ENCODE data around the gene ZNF234.
"Not testable (repeated sequence)": the region's sequence is repeated elsewhere in the genome, so short reads cannot be mapped to it uniquely, and the experiment has no call there.

ZNF234 gene

DNA sequence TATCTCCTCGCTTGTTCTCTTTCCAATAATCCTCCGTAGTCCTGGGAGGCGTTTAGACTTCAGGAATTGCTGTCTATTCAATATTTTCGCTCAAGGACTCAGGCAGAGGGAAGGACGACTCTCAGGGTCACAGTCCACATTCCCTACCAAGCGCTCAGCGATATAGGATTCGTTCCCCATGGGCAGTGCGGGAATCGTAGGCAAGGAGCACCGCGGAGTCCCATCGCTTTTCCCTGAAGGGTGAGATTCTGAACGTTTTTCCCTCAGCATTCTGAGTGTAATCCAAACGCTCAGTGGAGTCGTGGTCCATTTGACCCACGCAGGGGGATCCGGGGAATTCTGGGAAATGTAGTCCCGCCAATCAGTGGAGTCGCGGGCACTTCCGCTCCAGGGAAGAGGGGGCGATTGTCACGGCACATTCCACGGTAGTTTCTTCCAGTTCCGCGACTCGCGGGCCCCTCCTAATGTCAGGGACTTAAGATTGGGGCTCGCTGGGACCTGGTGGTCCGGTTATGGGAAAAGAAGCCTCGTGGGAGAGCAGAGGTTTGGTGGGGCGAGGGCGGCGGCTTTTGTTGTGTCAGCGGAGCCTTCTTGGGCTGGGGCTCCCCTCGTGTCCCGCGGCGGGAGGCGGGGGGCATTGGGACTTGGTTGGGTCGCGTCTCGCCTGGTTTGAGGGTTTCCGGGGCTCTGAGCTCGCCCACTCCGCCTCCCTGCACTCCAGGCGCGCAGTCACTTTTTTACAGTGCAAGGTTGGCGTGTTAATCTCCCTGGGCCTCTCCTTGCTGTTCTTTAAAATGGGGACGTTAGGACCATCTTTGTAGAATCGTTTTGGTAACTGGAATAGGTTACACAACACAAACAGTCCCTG is at the start of gene ZNF234:
Gene ZNF234, plus strand, starts transcription at position 364 of the 868 bp plus-strand sequence. CDS start 3,079 bp downstream, outside the sequence.
- DNase-seq (ENCODE audit: low read depth), result peak; percentile 46

DNA sequence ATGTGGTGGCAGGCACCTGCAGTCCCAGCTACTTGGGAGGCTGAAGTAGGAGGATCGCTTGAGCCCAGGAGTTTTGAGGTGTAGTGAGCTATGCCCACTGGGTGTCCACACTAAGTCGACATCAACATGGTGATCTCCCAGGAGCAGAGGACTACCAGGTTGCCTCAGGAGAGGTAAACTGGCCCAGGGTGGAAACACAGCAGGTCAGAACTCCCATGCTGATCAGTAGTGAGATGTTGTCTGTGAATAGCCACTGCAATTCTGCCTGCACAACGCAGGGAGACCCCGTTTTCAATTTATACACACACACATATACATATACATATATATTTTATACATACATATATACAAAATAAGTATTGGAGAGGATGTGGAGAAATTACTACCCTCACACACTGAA is 49.2 kb upstream of the ZNF234 start:
- DNase-seq (ENCODE audit: low read depth), result no peak

DNA sequence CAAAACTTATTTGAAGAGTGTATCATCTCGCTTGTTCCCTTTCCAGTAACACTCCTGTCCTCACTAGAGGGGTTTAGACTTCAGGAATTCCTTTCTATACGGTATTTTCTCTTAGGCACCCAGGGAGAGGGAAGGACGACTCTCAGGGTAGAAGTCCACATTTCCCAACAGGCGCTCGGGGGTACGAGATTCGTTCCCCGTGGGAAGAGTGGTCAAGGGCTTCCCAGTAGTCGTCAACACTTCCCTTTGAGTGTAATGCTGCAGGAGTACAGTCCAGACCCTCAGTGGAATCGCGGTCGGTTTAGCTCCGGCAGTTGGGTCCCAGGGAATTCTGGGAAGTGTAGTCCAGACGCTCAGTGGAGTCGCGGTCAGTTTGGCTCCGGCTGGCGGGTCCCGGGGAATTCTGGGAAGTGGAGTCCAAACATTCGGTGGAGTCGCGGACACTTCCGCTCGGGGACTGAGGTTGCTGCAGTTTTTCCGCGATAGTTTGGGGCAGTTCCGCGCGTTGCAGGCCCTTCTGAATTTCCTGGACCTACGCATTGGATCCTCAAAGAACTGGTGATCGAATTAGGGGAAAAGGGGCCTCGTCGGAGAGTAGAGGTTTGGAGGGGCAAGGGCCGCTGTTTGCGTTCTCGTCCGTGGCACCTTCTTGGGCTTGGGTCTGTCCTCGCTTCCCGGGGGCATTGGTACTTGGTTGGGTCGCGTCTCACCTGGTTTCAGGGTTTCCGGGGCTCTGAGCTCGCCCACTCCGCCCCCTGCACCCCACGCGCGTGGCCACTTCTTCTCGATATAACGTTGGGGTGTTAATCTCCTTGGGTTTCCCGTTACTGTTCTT is 47.2 kb upstream of the ZNF234 start, which contains the start of gene ZNF224:
Gene ZNF224, plus strand, starts transcription at position 431 of the 835 bp plus-strand sequence. CDS start 3,513 bp downstream, outside the sequence.
- peak; percentile 65 for DNase-seq (ENCODE audit: low read depth)

DNA sequence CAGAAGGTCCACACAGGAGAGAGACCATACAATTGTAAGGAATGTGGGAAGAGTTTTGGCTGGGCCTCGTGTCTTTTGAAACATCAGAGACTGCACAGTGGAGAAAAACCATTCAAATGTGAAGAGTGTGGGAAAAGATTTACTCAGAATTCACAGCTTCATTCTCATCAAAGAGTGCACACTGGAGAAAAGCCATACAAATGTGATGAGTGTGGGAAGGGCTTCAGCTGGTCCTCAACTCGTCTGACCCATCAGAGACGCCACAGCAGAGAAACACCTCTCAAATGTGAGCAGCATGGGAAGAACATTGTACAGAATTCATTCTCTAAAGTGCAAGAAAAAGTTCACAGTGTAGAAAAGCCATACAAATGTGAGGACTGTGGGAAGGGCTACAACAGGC is 33.6 kb upstream of the ZNF234 start:
- DNase-seq (ENCODE audit: low read depth), result no peak

DNA sequence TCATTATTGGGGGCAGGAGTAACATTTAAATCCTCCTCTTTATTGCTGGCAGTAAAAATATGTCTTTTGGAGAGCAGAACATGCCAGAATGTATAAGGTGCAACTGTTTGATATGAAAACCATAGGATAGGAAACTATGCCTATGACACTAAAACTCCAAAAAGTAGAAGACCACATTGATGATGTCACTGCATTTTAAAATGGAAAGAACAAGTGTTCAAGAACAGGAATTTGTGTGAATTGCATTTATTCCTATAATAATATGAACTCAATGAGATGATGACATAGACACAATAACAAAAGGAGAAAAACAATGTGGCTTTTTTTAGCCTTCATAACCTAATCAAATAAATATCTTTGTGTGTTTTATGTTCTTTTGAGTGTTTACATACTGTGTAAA is 31.9 kb upstream of the ZNF234 start:
- DNase-seq (ENCODE audit: low read depth), result no peak

DNA sequence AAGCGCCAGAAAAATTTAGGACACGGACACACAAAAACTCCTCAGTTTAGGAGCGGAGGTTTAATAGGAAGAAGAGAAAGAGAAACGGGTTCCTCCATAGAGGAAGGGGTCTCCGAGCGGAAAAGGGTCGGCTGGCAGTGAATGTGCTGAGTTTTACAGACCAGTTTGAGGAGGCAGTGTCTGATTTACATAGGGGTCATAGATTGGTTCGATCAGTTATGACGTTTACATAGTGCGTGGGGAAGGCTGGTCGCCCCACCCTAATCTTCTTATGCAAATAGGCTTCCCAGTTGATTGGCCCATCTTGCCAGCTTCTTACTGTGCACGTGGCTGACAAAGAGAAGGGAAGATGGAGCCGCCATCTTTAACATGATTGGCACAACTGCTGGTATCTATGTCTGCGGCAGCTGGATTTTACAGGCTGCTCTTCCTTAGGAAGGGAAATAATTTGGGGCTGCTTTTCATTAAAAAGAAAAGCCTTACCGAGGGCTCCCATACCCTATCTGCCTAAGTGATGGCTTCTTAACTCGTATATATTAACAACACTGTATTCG is 29.4 kb upstream of the ZNF234 start:
- no peak for DNase-seq (ENCODE audit: low read depth)

DNA sequence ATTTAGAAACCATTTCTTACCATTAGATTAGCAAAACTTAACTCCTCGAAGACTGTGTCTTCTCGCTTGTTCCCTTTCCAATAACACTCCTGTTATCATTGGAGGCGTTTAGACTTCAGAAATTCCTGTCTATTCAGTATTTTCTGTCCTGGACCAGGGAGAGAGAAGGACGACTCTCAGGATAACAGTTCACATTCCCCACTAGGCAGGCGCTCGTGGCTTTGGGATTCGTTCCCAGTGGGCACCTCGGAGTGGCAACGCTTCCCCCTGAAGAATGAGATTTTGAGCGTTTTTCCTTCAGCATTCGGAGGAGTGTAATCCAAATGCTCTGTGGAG is 28.6 kb upstream of the ZNF234 start:
- no peak for DNase-seq (ENCODE audit: low read depth)

DNA sequence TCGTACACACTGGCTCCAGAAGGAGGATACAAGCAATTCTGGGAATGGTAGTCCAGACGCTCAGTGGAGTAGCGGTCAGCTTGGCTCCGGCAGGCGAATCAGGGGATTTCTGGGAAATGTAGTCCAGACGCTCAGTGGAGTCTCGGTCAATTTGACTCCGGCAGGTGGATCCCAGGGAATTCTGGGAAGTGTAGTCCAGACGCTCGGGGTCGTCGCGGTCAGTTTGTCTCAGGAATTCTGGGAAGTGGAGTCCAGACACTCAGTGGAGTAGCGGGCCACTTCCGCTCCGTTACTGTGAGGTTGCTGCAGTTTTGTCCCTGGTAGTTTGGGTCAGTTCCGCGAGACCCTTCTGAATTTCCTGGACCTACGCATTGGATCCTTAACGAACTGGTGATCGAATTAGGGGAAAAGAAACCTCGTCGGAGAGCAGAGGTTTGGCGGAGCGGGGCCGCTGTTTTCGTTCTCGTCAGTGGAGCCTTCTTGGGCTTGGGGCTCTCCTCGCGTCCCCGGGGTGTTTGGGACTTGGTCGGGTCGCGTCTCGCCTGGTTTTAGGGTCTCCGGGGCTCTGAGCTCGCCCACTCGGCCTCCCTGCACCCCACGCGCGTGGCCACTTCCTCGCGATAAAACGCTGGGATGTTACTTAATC is 28.1 kb upstream of the ZNF234 start, which contains the start of gene ZNF225:
Gene ZNF225, plus strand, starts transcription at position 262 of the 646 bp plus-strand sequence. CDS start 2,429 bp downstream, outside the sequence.
- peak; percentile 71 for DNase-seq (ENCODE audit: low read depth)

DNA sequence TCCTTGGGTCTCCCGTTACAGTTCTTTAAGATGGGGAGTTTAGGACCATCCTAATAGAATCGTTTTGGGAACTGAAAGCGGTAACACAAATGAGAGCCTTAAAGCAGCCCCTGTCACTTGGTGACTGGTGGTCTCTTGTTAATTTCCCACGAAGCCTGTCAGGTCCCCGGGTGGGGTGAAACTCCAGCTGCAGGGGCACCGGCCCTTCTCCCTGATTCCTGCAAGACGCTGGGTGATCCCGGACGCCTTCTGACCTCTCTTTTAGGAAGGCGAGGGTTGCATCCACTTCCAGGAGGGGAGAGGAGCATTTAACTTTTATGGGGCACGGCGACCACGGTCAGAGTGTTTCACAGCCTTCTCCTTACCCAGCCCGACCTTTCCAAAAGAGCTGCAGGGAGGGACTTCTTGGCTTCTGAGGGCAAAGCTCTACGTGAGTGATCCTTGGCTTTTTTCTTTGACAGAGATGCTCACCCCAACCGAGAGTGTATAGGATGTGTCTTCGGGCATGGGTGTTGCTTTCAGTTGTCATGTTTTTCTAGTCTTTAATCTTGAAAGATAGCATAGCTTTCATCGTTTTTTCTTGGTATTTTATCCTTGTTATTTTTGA is 27.5 kb upstream of the ZNF234 start:
- no peak for DNase-seq (ENCODE audit: low read depth)

DNA sequence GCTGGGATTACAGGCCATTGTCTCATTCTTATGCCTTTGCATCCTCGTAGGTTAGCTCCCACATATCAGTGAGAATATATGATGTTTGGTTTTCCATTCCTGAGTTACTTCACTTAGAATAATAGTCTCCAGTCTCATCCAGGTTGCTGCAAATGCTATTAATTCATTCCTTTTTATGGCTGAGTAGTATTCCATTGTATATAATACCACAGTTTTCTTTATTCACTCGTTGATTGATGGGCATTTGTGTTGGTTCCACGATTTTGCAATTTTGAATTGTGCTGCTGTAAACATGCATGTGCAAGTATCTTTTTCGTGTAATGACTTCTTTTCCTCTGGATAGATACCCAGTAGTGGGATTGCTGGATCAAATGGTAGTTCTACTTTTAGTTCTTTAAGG is 20.2 kb upstream of the ZNF234 start:
- DNase-seq (ENCODE audit: low read depth), result not testable (repeated sequence)

DNA sequence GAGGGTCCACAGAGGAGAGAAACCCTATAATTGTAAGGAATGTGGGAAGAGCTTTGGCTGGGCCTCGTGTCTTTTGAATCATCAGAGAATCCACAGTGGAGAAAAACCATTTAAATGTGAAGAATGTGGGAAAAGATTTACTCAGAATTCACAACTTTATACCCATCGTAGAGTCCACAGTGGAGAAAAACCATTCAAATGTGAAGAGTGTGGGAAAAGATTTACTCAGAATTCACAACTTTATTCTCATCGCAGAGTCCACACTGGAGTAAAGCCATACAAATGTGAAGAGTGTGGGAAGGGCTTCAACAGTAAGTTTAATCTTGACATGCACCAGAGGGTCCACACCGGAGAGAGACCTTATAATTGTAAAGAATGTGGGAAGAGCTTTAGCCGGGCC is 9.4 kb upstream of the ZNF234 start:
- DNase-seq (ENCODE audit: low read depth), result no peak

DNA sequence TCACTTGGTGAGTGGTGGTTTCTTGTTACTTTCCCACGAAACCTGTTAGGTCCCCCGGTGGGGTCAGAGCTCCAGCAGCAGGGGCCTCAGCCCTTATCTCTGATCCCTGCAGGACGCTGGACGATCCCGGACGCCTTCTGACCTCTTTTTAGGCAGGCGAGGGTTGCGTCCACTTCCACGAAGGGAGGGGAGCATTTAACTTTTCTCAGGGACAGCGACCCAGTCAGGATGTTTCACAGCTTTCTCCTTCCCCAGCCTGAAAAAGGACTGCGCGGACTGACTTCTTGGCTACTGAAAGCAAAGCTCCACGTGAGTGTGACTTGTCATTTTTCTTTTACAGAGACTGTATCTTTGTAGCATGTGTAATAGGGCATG is 692 bp downstream of the ZNF234 start:
- no peak for DNase-seq (ENCODE audit: low read depth)

DNA sequence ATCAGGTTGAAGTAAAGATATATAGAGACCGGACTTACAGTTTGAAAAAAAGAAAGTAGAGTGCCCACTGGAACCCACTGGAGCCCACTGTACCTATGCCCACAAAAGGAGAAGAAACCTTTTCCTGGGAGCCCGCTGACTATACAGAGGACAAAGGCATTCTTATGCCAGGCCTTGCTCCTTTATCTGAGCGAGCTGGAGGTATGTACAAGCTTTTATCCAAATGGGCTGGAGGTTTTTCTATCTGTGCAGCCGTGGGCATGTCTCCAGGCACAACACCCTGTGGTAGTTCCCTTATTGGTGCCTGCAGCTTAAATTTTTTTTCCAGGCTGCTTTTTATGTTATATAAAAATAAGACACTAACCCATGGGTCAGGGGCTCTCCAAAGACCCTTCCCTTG is 8.4 kb downstream of the ZNF234 start:
- no peak for DNase-seq (ENCODE audit: low read depth)

DNA sequence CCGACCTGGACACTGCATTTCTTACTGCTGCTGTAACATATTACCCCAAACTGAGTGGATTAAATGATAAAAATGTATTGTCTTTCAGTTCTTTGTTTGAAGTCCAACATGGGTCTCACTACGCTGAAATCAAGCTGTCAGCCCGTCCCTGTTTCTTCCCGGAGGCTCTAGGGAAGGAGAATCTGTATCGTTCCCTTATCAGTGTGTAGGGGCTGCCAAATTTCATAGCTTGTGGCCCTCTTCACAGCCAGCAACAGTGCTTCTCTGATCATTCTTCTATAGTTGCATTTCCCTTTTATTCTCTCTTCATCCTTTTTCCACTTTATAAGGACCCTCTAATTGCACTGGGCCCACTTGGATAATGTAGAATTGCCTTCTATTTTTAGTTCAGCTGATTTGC is 10.1 kb downstream of the ZNF234 start:
- no peak for DNase-seq (ENCODE audit: low read depth)

DNA sequence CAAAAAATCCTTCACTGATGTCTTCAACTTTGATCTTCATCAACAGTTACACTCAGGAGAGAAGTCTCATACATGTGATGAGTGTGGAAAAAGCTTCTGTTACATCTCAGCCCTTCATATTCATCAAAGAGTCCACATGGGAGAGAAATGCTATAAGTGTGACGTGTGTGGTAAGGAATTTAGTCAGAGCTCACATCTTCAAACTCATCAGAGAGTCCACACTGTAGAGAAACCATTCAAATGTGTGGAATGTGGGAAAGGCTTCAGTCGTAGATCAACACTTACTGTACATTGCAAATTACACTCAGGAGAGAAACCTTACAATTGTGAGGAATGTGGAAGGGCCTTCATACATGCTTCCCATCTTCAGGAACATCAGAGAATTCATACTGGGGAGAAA is 15.1 kb downstream of the ZNF234 start:
- DNase-seq (ENCODE audit: low read depth), result no peak

DNA sequence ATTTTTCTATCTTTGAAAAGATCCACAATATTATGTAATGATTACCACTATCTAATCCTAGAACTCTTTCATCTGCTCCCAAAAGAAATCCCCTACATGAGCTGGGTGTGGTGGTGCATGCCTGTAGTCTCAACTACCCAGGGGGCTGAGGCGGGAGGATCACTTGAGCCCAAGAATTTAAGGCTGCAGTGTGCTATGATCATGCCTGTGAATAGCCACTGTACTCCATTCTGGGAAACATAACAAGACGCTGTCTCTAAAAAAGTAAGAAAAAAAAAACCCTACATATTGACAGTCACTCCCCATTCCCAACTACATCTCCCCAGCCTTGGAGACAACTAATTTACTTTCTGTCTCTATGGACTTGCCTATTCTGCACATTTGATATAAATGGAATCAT is 22.4 kb downstream of the ZNF234 start:
- no peak for DNase-seq (ENCODE audit: low read depth)

DNA sequence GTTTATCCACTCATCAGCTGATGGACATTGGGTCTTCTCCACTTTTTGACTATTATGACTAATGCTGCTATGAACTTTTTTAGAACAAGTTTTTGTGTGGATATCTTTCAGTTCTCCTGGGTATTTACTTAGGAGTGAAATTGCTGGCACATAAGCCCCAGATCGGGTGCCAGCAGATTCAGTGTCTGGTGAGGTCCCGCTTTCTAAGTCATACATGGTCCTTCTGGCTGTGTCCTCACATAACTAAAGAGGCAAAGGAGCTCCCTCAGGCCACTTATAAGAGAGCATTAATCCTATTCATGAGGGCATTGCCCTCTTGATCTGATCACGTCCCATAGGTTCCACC is 22.9 kb downstream of the ZNF234 start:
- DNase-seq (ENCODE audit: low read depth), result no peak

DNA sequence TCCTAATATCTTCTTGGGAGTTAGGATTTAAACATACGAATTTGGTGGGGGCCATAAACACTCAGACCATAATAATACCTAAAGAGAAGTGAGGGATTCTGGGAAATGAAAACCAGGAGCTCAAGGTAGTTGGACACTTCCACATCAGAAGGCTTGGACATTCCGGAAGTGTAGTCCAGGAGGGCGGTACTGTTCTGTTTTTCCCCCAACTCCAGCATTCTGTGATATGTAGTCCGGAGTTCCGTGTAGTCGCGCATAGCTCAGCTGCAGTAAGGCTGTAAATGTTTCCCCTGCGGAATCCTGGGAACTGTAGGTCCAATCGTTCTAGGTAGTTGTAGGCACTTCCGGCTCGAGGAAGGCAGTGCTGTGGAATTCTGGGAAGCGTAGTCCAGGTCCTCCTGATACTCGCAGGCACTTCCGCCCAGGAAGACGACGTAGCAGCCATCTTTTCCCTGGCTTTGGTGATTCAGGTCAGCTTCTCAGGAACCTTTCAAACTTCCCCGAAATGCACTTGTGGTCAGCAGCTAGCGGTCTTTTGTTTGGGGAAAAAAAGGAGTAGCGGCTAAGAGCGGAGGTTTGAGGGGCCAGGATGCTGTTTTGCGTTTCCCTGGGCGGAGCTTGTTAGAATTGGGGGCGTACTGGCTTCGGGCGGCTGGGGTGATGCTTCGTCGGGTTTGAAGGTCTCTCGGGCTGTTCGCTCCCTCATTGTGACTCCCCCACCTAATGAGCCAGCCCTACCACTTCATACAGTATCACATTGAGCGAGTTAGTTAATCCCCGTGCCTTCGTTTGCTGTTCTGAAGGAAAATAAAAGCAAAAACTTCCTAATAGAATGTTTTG is 23.5 kb downstream of the ZNF234 start, which contains the start of gene ZNF226:
Gene ZNF226, plus strand, starts transcription at position 428 of the 840 bp plus-strand sequence. CDS start 4,981 bp downstream, outside the sequence.
- DNase-seq (ENCODE audit: low read depth), result peak; percentile 70

DNA sequence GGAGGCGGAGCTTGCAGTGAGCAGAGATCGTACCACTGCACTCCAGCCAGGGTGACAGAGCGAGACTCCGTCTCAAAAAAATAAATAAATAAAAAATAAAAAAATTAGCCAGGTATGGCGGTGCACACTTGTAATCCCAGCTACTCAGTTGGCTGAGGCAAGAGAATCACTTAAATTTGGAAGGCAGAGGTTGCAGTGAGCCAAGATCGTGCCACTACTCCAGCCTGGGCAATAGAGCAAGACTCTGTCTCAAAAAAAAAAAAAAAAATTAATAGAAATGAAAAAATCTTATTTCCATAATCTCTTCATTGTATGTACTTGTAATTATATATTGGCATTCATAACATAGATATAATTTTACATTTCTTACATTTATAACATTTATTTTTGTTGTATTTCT is 29.3 kb downstream of the ZNF234 start:
- DNase-seq (ENCODE audit: low read depth), result not testable (repeated sequence)

DNA sequence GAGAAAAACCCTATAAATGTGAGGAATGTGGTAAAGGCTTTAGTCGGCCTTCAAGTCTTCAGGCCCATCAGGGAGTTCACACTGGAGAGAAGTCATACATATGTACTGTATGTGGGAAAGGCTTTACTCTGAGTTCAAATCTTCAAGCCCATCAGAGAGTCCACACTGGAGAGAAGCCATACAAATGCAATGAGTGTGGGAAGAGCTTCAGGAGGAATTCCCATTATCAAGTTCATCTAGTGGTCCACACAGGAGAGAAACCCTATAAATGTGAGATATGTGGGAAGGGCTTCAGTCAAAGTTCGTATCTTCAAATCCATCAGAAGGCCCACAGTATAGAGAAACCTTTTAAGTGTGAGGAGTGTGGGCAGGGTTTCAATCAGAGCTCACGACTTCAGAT is 35.2 kb downstream of the ZNF234 start:
- DNase-seq (ENCODE audit: low read depth), result no peak

DNA sequence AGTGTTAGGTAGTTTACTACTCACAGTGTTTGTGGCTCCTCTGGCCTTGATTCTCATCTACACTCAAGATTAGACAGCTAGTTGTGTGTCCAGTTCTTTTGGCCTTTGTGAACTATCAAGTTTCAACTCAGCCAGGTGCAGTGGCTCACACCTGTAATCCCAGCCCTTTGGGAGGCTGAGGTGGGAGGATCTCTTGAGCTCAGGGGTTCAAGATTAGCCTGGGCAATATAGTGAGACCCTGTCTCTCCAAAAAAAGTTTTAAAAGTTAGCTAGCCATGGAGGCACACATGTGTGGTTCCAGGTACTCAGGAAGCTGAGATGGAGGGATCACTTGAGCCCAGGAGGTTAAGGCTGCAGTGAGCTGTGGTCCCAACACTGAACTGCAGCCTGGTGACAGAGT is 39.6 kb downstream of the ZNF234 start:
- no peak for DNase-seq (ENCODE audit: low read depth)

Data from T-helper 22 cell (primary cell).